HepG2 (cell line): ENCODE results near the gene NACC2.

Source experiments
- CHD2 ChIP-seq: IDR thresholded peaks from 2 replicates; pipeline ENCODE4 v1.6.1; 2011; ENCODE audit warnings: low read depth, low read length, improper control_type of control experiment
- HDAC2 ChIP-seq: sonication (generic); formaldehyde crosslinking; IDR thresholded peaks from 2 replicates; pipeline ENCODE4 v1.4.0; 2020; ENCODE audit warnings: missing genetic modification reagents
- HMG20A ChIP-seq: IDR thresholded peaks from 2 replicates; pipeline ENCODE4 v1.6.1; 2016; ENCODE audit warnings: borderline replicate concordance
- HMG20B ChIP-seq: conservative IDR thresholded peaks from 2 replicates; pipeline ENCODE4 v1.6.1; 2016; ENCODE audit warnings: missing genetic modification reagents, missing compliant biosample characterization
- HOXA5 ChIP-seq: sonication (generic); formaldehyde crosslinking; IDR thresholded peaks from 2 replicates; pipeline ENCODE4 v1.4.0; 2020; ENCODE audit warnings: missing genetic modification reagents
- KLF16 ChIP-seq, 2 experiments: sonication (generic) in 1 of 2; formaldehyde crosslinking in 1 of 2; IDR thresholded peaks; 2 replicates each; pipeline versions ENCODE4 v1.6.1 to v1.8.0; 2016 to 2023; ENCODE audit warnings: missing genetic modification reagents in 2 of 2, missing compliant biosample characterization in 1 of 2
- NFE2L1 ChIP-seq: sonication (generic); formaldehyde crosslinking; IDR thresholded peaks from 2 replicates; pipeline ENCODE4 v1.4.0; 2020; ENCODE audit warnings: missing genetic modification reagents, mild to moderate bottlenecking, borderline replicate concordance
- RBFOX2 ChIP-seq: fragments of 200-400 bp; formaldehyde crosslinking; IDR thresholded peaks from 2 replicates; pipeline ENCODE4 v1.6.1; 2017; ENCODE audit warnings: low read depth, mild to moderate bottlenecking, low read length
- SMAD3 ChIP-seq: sonication (generic); formaldehyde crosslinking; IDR thresholded peaks from 2 replicates; pipeline ENCODE4 v1.4.0; 2020; ENCODE audit warnings: missing genetic modification reagents
- ZEB1 ChIP-seq: IDR thresholded peaks from 2 replicates; pipeline ENCODE4 v1.6.1; 2012; ENCODE audit warnings: mild to moderate bottlenecking, low read depth, inconsistent platforms; ENCODE audit not compliant: insufficient replicate concordance
- ZFP36 ChIP-seq: fragments of 150-350 bp; IDR thresholded peaks from 2 replicates; pipeline ENCODE4 v1.6.1; 2018; ENCODE audit warnings: borderline replicate concordance, low read length, low read depth; ENCODE audit not compliant: partially characterized antibody
- TF ChIP-seq, protein P1 (sequence below): sonication (generic); formaldehyde crosslinking; IDR thresholded peaks from 2 replicates; pipeline ENCODE4 v1.5.0; 2020; ENCODE audit warnings: mild to moderate bottlenecking, missing genetic modification reagents, moderate library complexity
- TF ChIP-seq, protein P2 (sequence below): IDR thresholded peaks from 2 replicates; pipeline ENCODE4 v1.6.1; 2012; ENCODE audit warnings: inconsistent platforms
- TF ChIP-seq, protein P3 (sequence below): sonication (generic); formaldehyde crosslinking; IDR thresholded peaks from 2 replicates; pipeline ENCODE4 v1.5.0; 2020; ENCODE audit warnings: missing genetic modification reagents

DNA sequence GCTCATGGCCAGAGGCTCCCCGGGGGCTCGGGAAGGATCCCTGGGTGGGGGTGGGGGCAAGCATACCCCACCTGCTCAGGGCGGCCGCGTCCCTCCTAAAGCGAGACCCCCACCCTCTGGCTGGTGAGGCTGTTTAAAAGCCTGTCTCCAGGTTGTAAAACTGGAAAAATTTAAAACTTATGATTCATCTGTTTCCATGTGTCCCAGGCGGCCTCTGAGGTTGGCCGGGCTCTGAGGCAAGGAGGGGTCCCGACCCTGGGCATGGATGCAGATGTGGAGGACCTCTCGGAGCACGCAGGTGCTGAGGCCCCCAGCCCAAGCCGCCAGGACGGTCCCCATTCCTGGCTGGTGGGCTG lies 47.7 kb upstream of the NACC2 start:
- TF ChIP-seq HMG20A (CRISPR knock-in tag) (no peak), HOXA5 (CRISPR knock-in tag) (no peak), RBFOX2 (no peak), HMG20B (CRISPR knock-in tag) (no peak), ZEB1 (no peak), NFE2L1 (CRISPR knock-in tag) (no peak), HDAC2 (no peak), KLF16 (CRISPR knock-in tag; IDR thresholded peaks at IDR 0.05) (no peak), SMAD3 (no peak), ZFP36 (no peak), CHD2 (no peak)
- TF ChIP-seq, protein P1, sequence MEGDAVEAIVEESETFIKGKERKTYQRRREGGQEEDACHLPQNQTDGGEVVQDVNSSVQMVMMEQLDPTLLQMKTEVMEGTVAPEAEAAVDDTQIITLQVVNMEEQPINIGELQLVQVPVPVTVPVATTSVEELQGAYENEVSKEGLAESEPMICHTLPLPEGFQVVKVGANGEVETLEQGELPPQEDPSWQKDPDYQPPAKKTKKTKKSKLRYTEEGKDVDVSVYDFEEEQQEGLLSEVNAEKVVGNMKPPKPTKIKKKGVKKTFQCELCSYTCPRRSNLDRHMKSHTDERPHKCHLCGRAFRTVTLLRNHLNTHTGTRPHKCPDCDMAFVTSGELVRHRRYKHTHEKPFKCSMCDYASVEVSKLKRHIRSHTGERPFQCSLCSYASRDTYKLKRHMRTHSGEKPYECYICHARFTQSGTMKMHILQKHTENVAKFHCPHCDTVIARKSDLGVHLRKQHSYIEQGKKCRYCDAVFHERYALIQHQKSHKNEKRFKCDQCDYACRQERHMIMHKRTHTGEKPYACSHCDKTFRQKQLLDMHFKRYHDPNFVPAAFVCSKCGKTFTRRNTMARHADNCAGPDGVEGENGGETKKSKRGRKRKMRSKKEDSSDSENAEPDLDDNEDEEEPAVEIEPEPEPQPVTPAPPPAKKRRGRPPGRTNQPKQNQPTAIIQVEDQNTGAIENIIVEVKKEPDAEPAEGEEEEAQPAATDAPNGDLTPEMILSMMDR (CRISPR knock-in tag) = no peak
- TF ChIP-seq, protein P2, sequence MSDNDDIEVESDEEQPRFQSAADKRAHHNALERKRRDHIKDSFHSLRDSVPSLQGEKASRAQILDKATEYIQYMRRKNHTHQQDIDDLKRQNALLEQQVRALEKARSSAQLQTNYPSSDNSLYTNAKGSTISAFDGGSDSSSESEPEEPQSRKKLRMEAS = no peak
- TF ChIP-seq, protein P3, sequence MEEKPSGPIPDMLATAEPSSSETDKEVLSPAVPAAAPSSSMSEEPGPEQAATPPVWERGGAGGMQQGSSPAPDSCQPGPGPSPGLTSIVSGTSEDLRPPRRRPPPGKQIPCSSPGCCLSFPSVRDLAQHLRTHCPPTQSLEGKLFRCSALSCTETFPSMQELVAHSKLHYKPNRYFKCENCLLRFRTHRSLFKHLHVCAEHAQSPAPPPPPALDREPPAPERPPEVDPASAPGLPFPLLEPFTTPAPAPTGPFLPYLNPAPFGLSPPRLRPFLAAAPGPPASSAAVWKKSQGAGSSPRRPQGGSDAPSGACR = no peak
